ENCODE measurements around the gene SLC12A6. TPM values are rescaled to one million over a fixed set of nuclear protein-coding genes. Genes with fewer than 3 reads are reported as not detected.

SLC12A6 gene
- total RNA-seq, 1 donor = 40.9 TPM

GRCh38 chr15:34284937-34285336 lies 52.6 kb downstream of the SLC12A6 start:
- no peak for DNase-seq (ENCODE audit: insufficient read length, low spot score, missing footprints)
- Histone ChIP-seq H3K4me3 (ENCODE audit: insufficient read depth, low read length) (no peak overlapping the region), H3K9me3 (ENCODE audit: low read depth, low read length) (no peaks in the 10 kb centered on the region), H3K4me2 (ENCODE audit: insufficient read depth, low read length) (no peak overlapping the region), H2AFZ (ENCODE audit: low read length) (no peak overlapping the region), H3K27ac (ENCODE audit: low read depth, low read length) (no peak overlapping the region), H3K36me3 (ENCODE audit: insufficient read depth, low read length) (no peaks in the 10 kb centered on the region), H3K4me1 (ENCODE audit: insufficient read depth, low read length) (no peaks in the 10 kb centered on the region), H3K79me2 (ENCODE audit: insufficient read depth, low read length) (peaks cover 9% of the 10 kb centered on the region), H3K27me3 (ENCODE audit: insufficient read depth, low read length) (no peaks in the 10 kb centered on the region), H4K20me1 (ENCODE audit: insufficient read depth, low read length) (no peaks in the 10 kb centered on the region)
- no peak for TF ChIP-seq CTCF (IDR thresholded peaks at IDR 0.05; ENCODE audit: extremely low read depth, low read depth, low read length)

GRCh38 chr15:34282384-34282783 lies 55.2 kb downstream of the SLC12A6 start:
- no peaks in the 10 kb centered on the region for H3K27me3 ChIP-seq (ENCODE audit: insufficient read depth, low read length)
- H3K79me2 ChIP-seq (ENCODE audit: insufficient read depth, low read length) = peaks cover 18% of the 10 kb centered on the region
- no peaks in the 10 kb centered on the region for H3K36me3 ChIP-seq (ENCODE audit: insufficient read depth, low read length)
- DNase-seq (ENCODE audit: insufficient read length, low spot score, missing footprints) = no peak
- no peaks in the 10 kb centered on the region for H3K4me1 ChIP-seq (ENCODE audit: insufficient read depth, low read length)
- no peak overlapping the region for H2AFZ ChIP-seq (ENCODE audit: low read length)
- H4K20me1 ChIP-seq (ENCODE audit: insufficient read depth, low read length) = no peaks in the 10 kb centered on the region
- no peaks in the 10 kb centered on the region for H3K9me3 ChIP-seq (ENCODE audit: low read depth, low read length)
- H3K27ac ChIP-seq (ENCODE audit: low read depth, low read length) = no peak overlapping the region
- H3K4me3 ChIP-seq (ENCODE audit: insufficient read depth, low read length) = no peak overlapping the region
- no peak for TF ChIP-seq CTCF (IDR thresholded peaks at IDR 0.05; ENCODE audit: extremely low read depth, low read depth, low read length)
- no peak overlapping the region for H3K4me2 ChIP-seq (ENCODE audit: insufficient read depth, low read length)

GRCh38 chr15:34280193-34280592 lies 57.4 kb downstream of the SLC12A6 start:
- Histone ChIP-seq H3K36me3 (ENCODE audit: insufficient read depth, low read length) (no peaks in the 10 kb centered on the region), H3K4me2 (ENCODE audit: insufficient read depth, low read length) (no peak overlapping the region), H3K27me3 (ENCODE audit: insufficient read depth, low read length) (no peaks in the 10 kb centered on the region), H3K4me3 (ENCODE audit: insufficient read depth, low read length) (no peak overlapping the region), H3K79me2 (ENCODE audit: insufficient read depth, low read length) (peaks cover 23% of the 10 kb centered on the region), H3K9me3 (ENCODE audit: low read depth, low read length) (no peaks in the 10 kb centered on the region), H2AFZ (ENCODE audit: low read length) (no peak overlapping the region), H3K27ac (ENCODE audit: low read depth, low read length) (no peak overlapping the region), H4K20me1 (ENCODE audit: insufficient read depth, low read length) (no peaks in the 10 kb centered on the region), H3K4me1 (ENCODE audit: insufficient read depth, low read length) (peaks cover 14% of the 10 kb centered on the region)
- TF ChIP-seq CTCF (IDR thresholded peaks at IDR 0.05; ENCODE audit: extremely low read depth, low read depth, low read length) = no peak
- DNase-seq (ENCODE audit: insufficient read length, low spot score, missing footprints) = no peak

GRCh38 chr15:34279368-34279767 lies 58.2 kb downstream of the SLC12A6 start:
- no peak for TF ChIP-seq CTCF (IDR thresholded peaks at IDR 0.05; ENCODE audit: extremely low read depth, low read depth, low read length)
- Histone ChIP-seq H3K27me3 (ENCODE audit: insufficient read depth, low read length) (no peaks in the 10 kb centered on the region), H3K79me2 (ENCODE audit: insufficient read depth, low read length) (peaks cover 23% of the 10 kb centered on the region), H2AFZ (ENCODE audit: low read length) (no peak overlapping the region), H3K4me3 (ENCODE audit: insufficient read depth, low read length) (no peak overlapping the region), H3K9me3 (ENCODE audit: low read depth, low read length) (no peaks in the 10 kb centered on the region), H4K20me1 (ENCODE audit: insufficient read depth, low read length) (no peaks in the 10 kb centered on the region), H3K36me3 (ENCODE audit: insufficient read depth, low read length) (no peaks in the 10 kb centered on the region), H3K4me2 (ENCODE audit: insufficient read depth, low read length) (no peak overlapping the region), H3K27ac (ENCODE audit: low read depth, low read length) (no peak overlapping the region), H3K4me1 (ENCODE audit: insufficient read depth, low read length) (peaks cover 17% of the 10 kb centered on the region)
- DNase-seq (ENCODE audit: insufficient read length, low spot score, missing footprints) = no peak

Data from osteoblast (primary cell).